Activated CD4-positive, alpha-beta T cell treated with anti-CD3 and anti-CD28 coated beads, Interleukin-2, Interleukin-6, amounts not matched to agents 100 ng/mL and 50 ng/mL, durations not matched to agents 16 hours and 8 hours (primary cell): ENCODE measurements around the gene MACROH2A2.
"Not testable (repeated sequence)": the region's sequence is repeated elsewhere in the genome, so short reads cannot be mapped to it uniquely, and the experiment has no call there.

Source experiments
- DNase-seq: peaks from one replicate; pipeline ENCODE4 v3.0.0-alpha.2; 2020

Gene MACROH2A2

GRCh38 chr10:70132098-70133029 is 79.7 kb downstream of the MACROH2A2 start, which contains the start of gene AIFM2:
AIFM2 (minus strand) TSS chr10:70132825; CDS start chr10:70124084, 8,741 bp downstream.
- peak; percentile 61 for DNase-seq

GRCh38 chr10:70135046-70135445 is 82.4 kb downstream of the MACROH2A2 start:
- no peak for DNase-seq

GRCh38 chr10:70135684-70136083 is 83.0 kb downstream of the MACROH2A2 start:
- no peak for DNase-seq

DNA sequence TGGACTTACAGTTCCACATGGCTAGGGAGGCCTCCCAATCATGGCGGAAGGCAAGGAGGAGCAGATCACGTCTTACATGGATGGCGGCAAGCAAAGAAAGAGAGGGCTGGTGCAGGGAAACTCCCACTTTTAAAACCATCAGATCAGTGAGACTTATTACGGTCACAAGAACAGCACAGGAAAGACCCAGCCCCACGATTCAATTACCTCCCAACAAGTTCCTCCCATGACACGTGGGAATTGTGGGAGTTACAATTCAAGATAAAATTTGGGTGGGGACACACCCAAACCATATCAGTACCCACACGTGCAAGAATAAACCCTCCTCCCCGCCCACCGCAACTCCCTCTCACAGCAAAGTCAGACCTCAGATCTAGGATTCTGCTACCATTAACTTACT is 84.5 kb downstream of the MACROH2A2 start:
- DNase-seq: no peak

DNA sequence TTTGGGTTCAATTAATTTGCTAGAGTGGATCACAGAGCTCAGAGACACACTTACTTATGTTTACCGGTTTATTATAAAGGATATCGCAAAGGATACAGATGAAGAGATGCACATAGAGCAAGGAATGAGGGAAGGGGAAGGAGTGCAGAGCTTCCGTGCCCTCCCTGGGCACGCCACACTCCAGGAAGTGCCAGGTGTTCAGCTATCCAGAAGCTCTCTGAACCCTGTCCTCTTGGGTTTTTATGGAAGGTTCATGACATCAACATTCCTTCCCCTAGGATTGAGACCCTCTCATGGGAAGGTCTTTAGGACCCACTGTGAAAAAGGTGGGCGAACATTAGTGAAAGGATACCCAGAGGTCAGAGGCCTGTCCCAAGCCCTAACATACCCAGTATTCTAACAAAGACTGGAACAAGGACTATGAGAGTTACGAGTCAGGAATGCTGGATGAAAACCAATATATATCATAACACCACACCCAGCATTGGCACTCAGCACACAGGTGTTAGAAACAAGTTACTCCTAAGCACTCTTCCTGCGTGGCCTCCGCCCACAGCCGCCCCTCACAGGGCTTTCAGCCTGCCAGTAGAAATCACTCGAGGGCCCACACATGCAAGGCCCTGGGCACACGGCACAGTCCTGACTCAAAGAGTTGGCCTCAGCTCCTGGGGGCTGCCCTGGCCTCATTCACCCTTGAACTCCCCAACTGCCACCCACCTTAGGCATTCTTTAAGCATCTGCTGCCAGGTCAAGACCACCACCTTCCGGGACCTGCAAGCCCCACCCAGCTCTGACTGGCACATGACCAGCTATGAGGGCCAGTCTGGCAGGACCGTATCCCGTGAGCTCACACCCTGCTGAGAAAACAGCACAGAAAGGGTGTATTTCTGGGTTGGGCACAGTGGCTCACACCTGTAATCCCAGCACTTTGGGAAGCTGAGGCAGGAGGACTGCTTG is 85.6 kb downstream of the MACROH2A2 start:
- no peak for DNase-seq

- no peak for DNase-seq
These were observed 86.7 kb downstream of the MACROH2A2 start for GRCh38 chr10:70139151-70139996.

GRCh38 chr10:70139997-70140250 is 87.3 kb downstream of the MACROH2A2 start:
- DNase-seq: no peak

GRCh38 chr10:70140297-70140696 is 87.7 kb downstream of the MACROH2A2 start:
- DNase-seq: no peak

DNA sequence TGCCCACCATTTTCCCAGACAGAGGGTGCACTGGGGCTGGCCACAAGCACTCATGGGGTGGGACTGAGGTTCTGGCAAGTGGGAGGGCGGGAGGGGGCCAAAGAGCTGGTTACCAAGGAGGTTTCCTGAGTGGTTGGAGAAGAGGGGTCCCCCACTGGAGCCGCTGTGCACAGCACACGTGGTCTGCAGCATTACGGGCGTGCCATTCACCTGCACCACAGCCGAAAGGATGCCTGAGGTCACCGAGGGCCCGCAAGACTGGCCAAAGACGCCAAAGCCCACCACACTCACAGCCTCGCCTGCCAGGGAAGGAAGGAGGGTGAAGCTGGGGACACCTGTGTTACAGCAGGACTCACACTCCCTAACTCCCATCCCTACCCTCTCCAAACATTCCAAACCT is 89.9 kb downstream of the MACROH2A2 start:
- DNase-seq: no peak

DNA sequence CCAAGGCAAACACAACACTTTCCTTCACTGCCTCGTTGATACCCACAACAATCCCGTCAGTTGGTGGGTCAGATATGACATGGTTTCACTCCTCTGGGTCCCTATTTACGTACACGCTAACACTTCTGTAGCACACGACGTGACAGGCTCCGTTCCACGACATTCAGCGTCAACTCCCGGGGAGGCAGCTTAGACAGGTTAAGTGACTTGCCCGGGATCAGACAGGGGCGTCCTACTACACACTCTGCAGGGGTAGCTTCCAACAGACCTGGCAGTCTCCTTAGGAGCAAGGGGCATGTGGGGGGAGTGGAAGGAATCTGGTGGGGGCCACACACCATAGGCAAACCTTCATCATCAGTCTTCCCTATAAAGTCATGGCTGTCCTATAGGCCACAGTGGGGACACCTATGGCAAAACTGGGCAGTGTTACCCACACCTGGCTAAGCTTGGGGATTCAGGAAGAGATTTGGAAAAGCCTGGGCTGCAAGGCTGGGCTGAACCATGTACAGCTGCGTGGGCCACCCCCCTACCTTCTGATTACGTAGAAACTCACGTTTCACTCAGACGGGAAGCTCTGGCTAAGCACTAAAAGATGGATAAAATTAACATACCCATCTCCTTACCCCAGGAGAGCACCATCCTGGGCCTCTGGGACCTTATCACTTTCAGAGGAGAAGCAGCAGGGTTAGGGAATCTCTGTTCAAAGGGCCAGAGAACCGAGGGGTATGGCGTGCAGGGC is 91.9 kb downstream of the MACROH2A2 start:
- DNase-seq: no peak

DNA sequence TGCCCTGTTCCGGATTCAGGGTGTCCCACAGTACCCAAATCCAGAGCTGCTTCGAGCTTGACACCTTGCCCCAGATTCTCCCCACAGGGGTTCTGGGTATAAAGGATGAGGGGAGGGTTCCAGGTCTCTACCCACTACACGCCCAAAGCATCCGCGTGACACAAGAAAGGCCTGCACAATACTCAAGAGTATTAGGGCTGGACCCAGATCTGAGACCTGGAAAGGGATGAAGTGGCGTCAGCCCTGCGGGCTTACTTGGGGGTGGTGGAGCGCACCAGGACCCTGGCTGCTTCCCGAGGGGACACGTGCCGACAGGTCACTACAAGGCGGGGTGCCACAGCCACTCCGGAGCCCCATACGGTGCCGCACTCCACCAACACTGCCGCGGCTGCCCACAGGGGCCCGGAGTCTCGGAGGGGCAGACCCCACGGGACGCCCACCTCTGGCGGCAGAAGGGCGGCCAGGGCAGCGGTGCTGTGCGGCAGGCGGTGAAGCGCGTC is 92.6 kb downstream of the MACROH2A2 start:
- DNase-seq: no peak

GRCh38 chr10:70145666-70146488 is 93.2 kb downstream of the MACROH2A2 start:
- DNase-seq: peak; percentile 74

DNA sequence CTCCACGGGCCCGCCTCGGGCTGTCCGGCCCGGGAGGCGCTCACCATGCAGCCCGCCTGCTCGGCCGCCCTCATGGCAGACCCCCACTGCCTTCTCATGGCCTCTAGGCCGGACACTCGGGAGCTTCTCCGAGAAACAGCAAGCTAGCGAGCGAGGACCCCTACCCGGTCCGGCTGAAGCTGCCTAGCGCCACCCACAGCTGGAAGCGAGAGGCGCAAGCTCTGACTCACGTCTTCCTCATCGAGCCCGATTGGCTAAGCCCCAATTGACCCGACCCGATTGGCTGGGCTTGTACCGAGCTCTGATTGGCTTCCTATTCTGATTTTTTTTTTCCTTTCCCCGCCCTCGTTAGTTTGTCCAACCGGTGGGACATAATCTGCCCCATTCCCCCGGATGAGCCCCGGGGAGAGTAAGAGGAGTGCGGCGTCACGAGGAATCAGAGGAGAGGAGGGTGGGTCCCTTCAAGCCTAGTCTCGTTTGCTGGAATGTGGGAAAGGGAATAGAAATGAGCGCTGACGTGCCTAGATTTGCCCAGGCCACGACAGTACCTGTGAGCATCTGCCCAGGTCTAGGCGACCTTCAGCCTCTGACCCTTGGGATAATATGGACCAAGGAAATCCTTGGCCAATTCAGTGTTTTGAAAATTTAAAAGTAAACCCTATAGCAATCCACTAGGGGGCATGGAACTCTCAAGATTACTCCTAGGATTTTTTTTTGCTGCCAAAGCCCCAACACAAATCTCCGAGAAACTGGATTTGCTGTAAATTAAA is 94.0 kb downstream of the MACROH2A2 start, which contains the start of gene TYSND1:
TYSND1 (minus strand) TSS at position 212 of the 770 bp plus-strand sequence; CDS start at position 98, 114 bp downstream.
- peak; percentile 97 for DNase-seq

- no peak for DNase-seq
These were observed 94.6 kb downstream of the MACROH2A2 start for GRCh38 chr10:70147259-70147625.

GRCh38 chr10:70148516-70148915 is 95.9 kb downstream of the MACROH2A2 start:
- DNase-seq: no peak

DNA sequence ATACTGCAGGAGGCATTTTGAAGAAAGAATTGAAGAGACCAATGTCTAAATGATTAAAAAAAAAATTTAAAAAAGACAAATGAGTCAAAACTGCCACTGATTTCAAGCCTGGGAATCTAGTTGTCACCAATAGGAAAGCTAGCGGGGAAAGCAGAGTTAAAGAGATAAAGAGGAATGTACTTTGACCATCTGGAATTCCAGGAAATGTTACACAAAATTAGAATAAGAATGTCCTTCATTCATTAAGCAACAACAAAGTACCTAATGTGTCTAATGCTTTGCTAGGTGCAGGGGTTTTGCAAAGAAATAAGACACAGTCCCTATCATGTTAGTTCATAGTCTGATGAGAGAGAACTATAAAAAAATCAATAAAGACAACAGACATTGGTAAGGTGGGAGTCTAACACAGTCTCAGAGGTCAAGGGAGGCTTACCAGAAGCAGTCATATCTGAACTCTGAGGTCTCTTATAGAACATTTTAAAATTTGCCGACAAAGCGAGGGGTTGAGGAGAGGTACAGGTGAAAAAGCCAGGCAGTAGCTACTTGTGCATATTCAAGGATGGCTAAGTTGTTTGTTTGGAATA is 102.7 kb downstream of the MACROH2A2 start:
- DNase-seq: no peak

- DNase-seq: no peak
These were observed 105.5 kb downstream of the MACROH2A2 start for GRCh38 chr10:70158113-70158512.

DNA sequence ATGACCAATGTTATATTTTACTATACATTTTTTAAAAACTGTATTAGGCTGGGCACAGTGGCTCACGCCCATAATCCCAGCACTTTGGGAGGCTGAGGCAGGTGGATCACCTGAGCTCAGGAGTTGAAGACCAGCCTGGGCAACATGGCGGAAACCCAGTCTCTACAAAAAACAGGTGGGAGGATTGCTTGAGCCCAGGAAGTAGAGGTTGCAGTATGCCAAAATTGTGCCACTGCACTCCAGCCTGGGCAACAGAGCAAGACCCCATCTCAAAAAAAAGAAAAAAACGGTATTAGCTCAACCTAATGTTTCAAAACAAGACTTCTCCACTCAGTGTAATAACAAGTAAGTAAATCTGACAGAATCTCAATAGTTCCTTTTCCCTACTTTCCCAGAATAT is 106.7 kb downstream of the MACROH2A2 start:
- not testable (repeated sequence) for DNase-seq

- no peak for DNase-seq
These were observed 108.2 kb downstream of the MACROH2A2 start for GRCh38 chr10:70160798-70161197.
